ENCODE results near the gene RMRP. TPM values are rescaled to one million over a fixed set of nuclear protein-coding genes. Genes with fewer than 3 reads are reported as not detected.
"Not testable (repeated sequence)": the region's sequence is repeated elsewhere in the genome, so short reads cannot be mapped to it uniquely, and the experiment has no call there.

Gene RMRP
- total RNA-seq, 1 donor from 2014 or later: 159,856 TPM

- peak; percentile 64 for DNase-seq
Observed at GRCh38 chr9:35664531-35665470, 7.0 kb upstream of the RMRP start, which contains the start of gene ARHGEF39. ARHGEF39 (minus strand) TSS chr9:35665195; CDS start chr9:35665169, 26 bp downstream.

- DNase-seq: no peak
Observed at GRCh38 chr9:35662437-35662836, 4.6 kb upstream of the RMRP start.

GRCh38 chr9:35661756-35662350, 4.0 kb upstream of the RMRP start:
- DNase-seq: no peak

GRCh38 chr9:35660966-35661415, 3.2 kb upstream of the RMRP start:
- DNase-seq: no peak

GRCh38 chr9:35659340-35659739, 1.5 kb upstream of the RMRP start:
- no peak for DNase-seq

- no peak for DNase-seq
Observed at GRCh38 chr9:35658968-35659220, 1.1 kb upstream of the RMRP start.

GRCh38 chr9:35658137-35658967, 533 bp upstream of the RMRP start, which contains the start of gene CCDC107:
CCDC107 (plus strand) TSS chr9:35658292; CDS start chr9:35658380, 88 bp downstream.
- DNase-seq: peak; percentile 72

- no peak for DNase-seq
Observed at GRCh38 chr9:35656831-35657545, 831 bp downstream of the RMRP start.

- no peak for DNase-seq
Observed at GRCh38 chr9:35656348-35656747, 1.5 kb downstream of the RMRP start.

GRCh38 chr9:35653611-35654010, 4.2 kb downstream of the RMRP start:
- no peak for DNase-seq

- no peak for DNase-seq
Observed at GRCh38 chr9:35652829-35653209, 5.0 kb downstream of the RMRP start.

- no peak for DNase-seq
Observed at GRCh38 chr9:35651956-35652828, 5.6 kb downstream of the RMRP start.

GRCh38 chr9:35650341-35651158, 7.3 kb downstream of the RMRP start, which contains the start of gene SIT1:
SIT1 (minus strand) TSS chr9:35650931; CDS start chr9:35650853, 78 bp downstream.
- no peak for DNase-seq

GRCh38 chr9:35649431-35650340, 8.1 kb downstream of the RMRP start:
- DNase-seq: no peak

- DNase-seq: peak; percentile 85
Observed at GRCh38 chr9:35646533-35647265, 11.1 kb downstream of the RMRP start.

- no peak for DNase-seq
Observed at GRCh38 chr9:35646153-35646532, 11.7 kb downstream of the RMRP start.

GRCh38 chr9:35645736-35646135, 12.1 kb downstream of the RMRP start:
- not testable (repeated sequence) for DNase-seq

GRCh38 chr9:35643046-35643445, 14.8 kb downstream of the RMRP start:
- no peak for DNase-seq
